Measurements from ENCODE around the gene IL3RA.

DNA sequence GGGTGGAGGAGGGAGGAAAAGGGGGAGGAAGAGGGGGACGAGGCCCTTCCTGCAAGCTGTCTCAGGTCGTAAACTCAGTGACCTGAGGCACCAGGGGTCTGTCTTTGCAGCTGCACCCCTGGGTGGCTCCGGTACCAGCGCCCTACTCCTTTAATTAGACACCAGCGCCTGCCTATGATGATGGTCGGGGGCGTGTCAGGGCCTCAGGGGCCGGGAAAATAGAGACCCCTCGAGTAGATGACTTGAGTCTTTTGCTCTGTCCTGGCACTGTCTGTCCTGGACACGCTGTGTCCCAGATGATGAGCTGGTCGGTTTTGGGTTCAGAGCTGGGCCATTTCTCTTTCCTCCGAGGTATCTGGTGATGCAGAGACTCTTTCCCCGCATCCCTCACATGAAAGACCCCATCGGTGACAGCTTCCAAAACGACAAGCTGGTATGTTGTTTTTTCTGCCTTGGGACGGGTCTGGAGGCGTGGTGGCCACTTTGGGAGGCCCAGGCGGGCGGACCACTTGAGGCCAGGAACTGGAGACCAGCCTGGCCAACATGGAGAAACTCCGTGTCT, 44.2 kb downstream of the IL3RA start:
- TF ChIP-seq, protein P1, sequence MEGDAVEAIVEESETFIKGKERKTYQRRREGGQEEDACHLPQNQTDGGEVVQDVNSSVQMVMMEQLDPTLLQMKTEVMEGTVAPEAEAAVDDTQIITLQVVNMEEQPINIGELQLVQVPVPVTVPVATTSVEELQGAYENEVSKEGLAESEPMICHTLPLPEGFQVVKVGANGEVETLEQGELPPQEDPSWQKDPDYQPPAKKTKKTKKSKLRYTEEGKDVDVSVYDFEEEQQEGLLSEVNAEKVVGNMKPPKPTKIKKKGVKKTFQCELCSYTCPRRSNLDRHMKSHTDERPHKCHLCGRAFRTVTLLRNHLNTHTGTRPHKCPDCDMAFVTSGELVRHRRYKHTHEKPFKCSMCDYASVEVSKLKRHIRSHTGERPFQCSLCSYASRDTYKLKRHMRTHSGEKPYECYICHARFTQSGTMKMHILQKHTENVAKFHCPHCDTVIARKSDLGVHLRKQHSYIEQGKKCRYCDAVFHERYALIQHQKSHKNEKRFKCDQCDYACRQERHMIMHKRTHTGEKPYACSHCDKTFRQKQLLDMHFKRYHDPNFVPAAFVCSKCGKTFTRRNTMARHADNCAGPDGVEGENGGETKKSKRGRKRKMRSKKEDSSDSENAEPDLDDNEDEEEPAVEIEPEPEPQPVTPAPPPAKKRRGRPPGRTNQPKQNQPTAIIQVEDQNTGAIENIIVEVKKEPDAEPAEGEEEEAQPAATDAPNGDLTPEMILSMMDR (IDR thresholded peaks at IDR 0.05) = no peak
- TF ChIP-seq POLR2A (IDR thresholded peaks at IDR 0.05) = no peak
